Gastroesophageal sphincter (tissue), 4 donors: ENCODE measurements around the gene SEPTIN2. TPM values are rescaled to one million over a fixed set of nuclear protein-coding genes. Genes with fewer than 3 reads are reported as not detected.

ENCODE experiments used
- ATAC-seq: fragments of 150-250 bp; one replicate; pipeline ENCODE4 v1.9.1; 2016; ENCODE audit warnings: mild to moderate bottlenecking, moderate library complexity
- H3K27ac ChIP-seq, 4 donors: fragments of 200-600 bp; sonication (generic) in 3 of 4; 1 replicate in 3 of 4; 2 replicates in 1 of 4; pipeline ENCODE4 v1.5.1; 2016 to 2019
- H3K27me3 ChIP-seq: fragments of 200-600 bp; sonication (generic); one replicate; pipeline ENCODE4 v1.5.1; 2019
- H3K36me3 ChIP-seq, 2 donors: fragments of 200-600 bp; sonication (generic); one replicate each; pipeline ENCODE4 v1.5.1; 2019; ENCODE audit warnings: control low read depth in 1 of 2
- H3K4me1 ChIP-seq, 3 donors: fragments of 200-600 bp; sonication (generic); 1 replicate in 2 of 3; 2 replicates in 1 of 3; pipeline ENCODE4 v1.5.1; 2016 to 2019; ENCODE audit warnings: control low read depth in 2 of 3
- H3K4me3 ChIP-seq, 2 donors: fragments of 200-600 bp; sonication (generic); one replicate each; pipeline ENCODE4 v1.5.1; 2019; ENCODE audit warnings: mild to moderate bottlenecking in 1 of 2, moderate library complexity in 1 of 2
- H3K9me3 ChIP-seq, 3 donors: fragments of 200-600 bp; sonication (generic); one replicate each; pipeline ENCODE4 v1.5.1; 2017 to 2019; ENCODE audit warnings: control low read depth in 2 of 3
- CTCF ChIP-seq, 4 experiments: fragments of 200-600 bp in 2 of 4; fragments of 450-650 bp in 2 of 4; sonication (generic) in 1 of 4; IDR thresholded peaks; one replicate each; pipeline ENCODE4 v1.5.1; 2017 to 2019; ENCODE audit warnings: antibody characterized with exemption in 4 of 4, mild to moderate bottlenecking in 2 of 4, moderate library complexity in 2 of 4
- EP300 ChIP-seq: sonication (generic); formaldehyde crosslinking; IDR thresholded peaks from one replicate; pipeline ENCODE4 v1.6.1; 2017; ENCODE audit warnings: antibody characterized with exemption, mild to moderate bottlenecking
- POLR2A ChIP-seq, 2 donors: fragments of 450-650 bp; IDR thresholded peaks; one replicate each; pipeline ENCODE4 v1.6.1; 2017; ENCODE audit warnings: antibody characterized with exemption in 2 of 2, mild to moderate bottlenecking in 2 of 2, moderate library complexity in 1 of 2
- POLR2AphosphoS5 ChIP-seq: sonication (generic); formaldehyde crosslinking; IDR thresholded peaks from one replicate; pipeline ENCODE4 v1.6.1; 2017; ENCODE audit warnings: antibody characterized with exemption
- WGBS, 2 donors: methylation state at CpG; one replicate each; pipeline ENCODE4 v1.1.5; 2018; ENCODE audit warnings: low coverage in 1 of 2; 5-methylcytosine and 5-hydroxymethylcytosine counted together
- total RNA-seq, 4 donors: library from RNA; depleted of rRNA; stranded (reverse); fragments of >200 nt; gene quantifications; one replicate each; pipeline ENCODE4 v1.1.0, GENCODE V29; 2016

Gene SEPTIN2
- total RNA-seq, 4 donors from 2014 or later, result 317 to 360 (median 330) TPM

- no peaks in the 10 kb centered on the region for H3K9me3 ChIP-seq
- no peak for TF ChIP-seq POLR2AphosphoS5
- TF ChIP-seq POLR2A (IDR thresholded peaks at IDR 0.05), result no peak
- no peak for TF ChIP-seq CTCF (IDR thresholded peaks at IDR 0.05)
- TF ChIP-seq EP300, result no peak
- no peak for ATAC-seq
- H3K27ac ChIP-seq, result no peak overlapping the region
- H3K4me3 ChIP-seq, result no peak overlapping the region
- WGBS, 2 donors, result 82 to 91% methylated on average over 6 to 7 of the region's 8 CpGs
- H3K4me1 ChIP-seq, result peaks cover 3 to 89% (median 38%) of the 10 kb centered on the region in 3 donors
- peaks cover 0 to 3% of the 10 kb centered on the region in 2 donors for H3K36me3 ChIP-seq
- H3K27me3 ChIP-seq, result no peaks in the 10 kb centered on the region
Measured at GRCh38 chr2:241320394-241320793, 4.7 kb downstream of the SEPTIN2 start.

- H3K9me3 ChIP-seq, result no peaks in the 10 kb centered on the region
- H3K36me3 ChIP-seq, result peaks cover 0 to 5% of the 10 kb centered on the region in 2 donors
- no peak overlapping the region for H3K4me3 ChIP-seq
- 13 to 25% methylated on average over 1 of the region's 1 CpG for WGBS, 2 donors
- no peak overlapping the region for H3K27ac ChIP-seq
- no peak for ATAC-seq
- peaks cover 3 to 90% (median 38%) of the 10 kb centered on the region in 3 donors for H3K4me1 ChIP-seq
- H3K27me3 ChIP-seq, result no peaks in the 10 kb centered on the region
- no peak for TF ChIP-seq POLR2AphosphoS5
- TF ChIP-seq EP300, result no peak
- TF ChIP-seq CTCF (IDR thresholded peaks at IDR 0.05), result no peak
- TF ChIP-seq POLR2A (IDR thresholded peaks at IDR 0.05), result no peak
Measured at GRCh38 chr2:241321033-241321432, 5.3 kb downstream of the SEPTIN2 start.

GRCh38 chr2:241321886-241322285, 6.2 kb downstream of the SEPTIN2 start:
- Histone ChIP-seq H3K4me3 (no peak overlapping the region), H3K27me3 (no peaks in the 10 kb centered on the region), H3K4me1 (peaks cover 3 to 84% (median 38%) of the 10 kb centered on the region in 3 donors), H3K9me3 (no peaks in the 10 kb centered on the region), H3K27ac (peak overlapping the region in 1 of 4 donors; percentile 16), H3K36me3 (peaks cover 0 to 14% of the 10 kb centered on the region in 2 donors)
- no peak for TF ChIP-seq POLR2A (IDR thresholded peaks at IDR 0.05)
- TF ChIP-seq CTCF (IDR thresholded peaks at IDR 0.05), result no peak
- TF ChIP-seq EP300, result no peak
- TF ChIP-seq POLR2AphosphoS5, result no peak
- ATAC-seq, result no peak
- WGBS, 2 donors, result 40 to 50% methylated on average over 1 of the region's 1 CpG

- Histone ChIP-seq H3K27me3 (no peaks in the 10 kb centered on the region), H3K4me1 (peaks cover 3 to 65% (median 24%) of the 10 kb centered on the region in 3 donors), H3K36me3 (peaks cover 0 to 31% of the 10 kb centered on the region in 2 donors), H3K4me3 (no peak overlapping the region), H3K9me3 (no peaks in the 10 kb centered on the region), H3K27ac (no peak overlapping the region)
- no peak for ATAC-seq
- TF ChIP-seq POLR2AphosphoS5 (no peak), CTCF (IDR thresholded peaks at IDR 0.05) (no peak), EP300 (no peak), POLR2A (IDR thresholded peaks at IDR 0.05) (no peak)
- WGBS, 2 donors, result 61 to 64% methylated on average over 5 of the region's 5 CpGs
Measured at GRCh38 chr2:241323778-241324177, 8.1 kb downstream of the SEPTIN2 start.

- no peaks in the 10 kb centered on the region for H3K9me3 ChIP-seq
- no peak for ATAC-seq
- H3K27me3 ChIP-seq, result no peaks in the 10 kb centered on the region
- TF ChIP-seq POLR2AphosphoS5 (no peak), POLR2A (IDR thresholded peaks at IDR 0.05) (no peak), CTCF (IDR thresholded peaks at IDR 0.05) (no peak), EP300 (no peak)
- peaks cover 0 to 41% of the 10 kb centered on the region in 2 donors for H3K36me3 ChIP-seq
- H3K4me3 ChIP-seq, result no peak overlapping the region
- no peak overlapping the region for H3K27ac ChIP-seq
- H3K4me1 ChIP-seq, result peaks cover 3 to 55% (median 21%) of the 10 kb centered on the region in 3 donors
Measured at GRCh38 chr2:241324775-241325174, 9.1 kb downstream of the SEPTIN2 start.
